HCT116 (cell line): ENCODE data around the gene FAXDC2. TPM values are rescaled to one million over a fixed set of nuclear protein-coding genes. Genes with fewer than 3 reads are reported as not detected.
A peak's percentile ranks its signal among the peaks of the same experiment; 100 is the strongest.

ENCODE experiments used
- ATAC-seq: fragments of 200-7000 bp; cut with Tn5 transposase; 2 replicates; pipeline ENCODE4 v1.9.1; 2020; ENCODE audit warnings: mild to moderate bottlenecking, moderate library complexity
- BruUV-seq: library from RNA; stranded (reverse); fragments of 400-500 nt; replicated peaks from 2 replicates; lab custom pipeline; 2021; lab: Mats Ljungman, UMichigan
- CTCF ChIA-PET: fragments of 300-600 bp; sonication (Branson Sonifier 250); formaldehyde crosslinking; loops from one replicate; lab custom pipeline; 2021; ENCODE audit warnings: antibody characterized with exemption; lab: Charles Lee
- POLR2A ChIA-PET: fragments of 300-600, 350-600 bp; sonication (Branson Sonifier 250); formaldehyde crosslinking; loops from one replicate; lab custom pipeline; 2021; ENCODE audit warnings: antibody characterized with exemption; lab: Charles Lee
- RAD21 ChIA-PET, 2 experiments: fragments of 300-600 bp; sonication (Branson Sonifier 250); formaldehyde crosslinking; loops; one replicate each; lab custom pipeline; 2023; ENCODE audit warnings: low total read pairs in 2 of 2; ENCODE audit not compliant: uncharacterized antibody in 2 of 2, unreplicated experiment in 2 of 2, low non-redundant PET in 1 of 2; lab: Charles Lee
- DNase-seq: peaks from one replicate; pipeline ENCODE4 v3.0.0-alpha.2; 2010; ENCODE audit warnings: low read depth, low spot score
- H2AFZ ChIP-seq: fragments of 200-600 bp; shearing (Covaris generic), sonication (generic); 2 replicates; pipeline ENCODE4 v1.6.1; 2017; ENCODE audit warnings: low read depth, mixed run types, mixed read lengths, antibody characterized with exemption, low read length; ENCODE audit not compliant: poor library complexity, severe bottlenecking
- H3K27ac ChIP-seq: 2 replicates; pipeline ENCODE4 v1.5.1; 2012; ENCODE audit warnings: low read depth, low read length
- H3K27me3 ChIP-seq: fragments of 200-600 bp; sonication (generic); 2 replicates; pipeline ENCODE4 v1.6.1; 2016; ENCODE audit warnings: mixed run types, low read length, mixed read lengths; ENCODE audit not compliant: insufficient read depth
- H3K36me3 ChIP-seq, 2 experiments: fragments of 200-500 bp in 1 of 2; fragments of 200-600 bp in 1 of 2; sonication (Bioruptor generic) in 1 of 2; sonication (generic) in 1 of 2; 2 replicates each; pipeline versions ENCODE4 v1.5.1 to v1.6.1; 2014 to 2016; ENCODE audit warnings: low read length in 2 of 2, inconsistent platforms in 1 of 2, mixed read lengths in 1 of 2, mixed run types in 1 of 2; ENCODE audit not compliant: insufficient read depth in 2 of 2, control insufficient read depth in 1 of 2
- H3K4me1 ChIP-seq, 2 experiments: fragments of 200-600 bp in 1 of 2; sonication (generic) in 1 of 2; 2 replicates each; pipeline versions ENCODE4 v1.5.1 to v1.6.1; 2012 to 2017; ENCODE audit warnings: low read length in 2 of 2, inconsistent platforms in 1 of 2, mild to moderate bottlenecking in 1 of 2, mixed read lengths in 1 of 2, mixed run types in 1 of 2, moderate library complexity in 1 of 2; ENCODE audit not compliant: insufficient read depth in 2 of 2, control insufficient read depth in 1 of 2
- H3K4me2 ChIP-seq: fragments of 200-600 bp; sonication (generic); 2 replicates; pipeline ENCODE4 v1.6.1; 2017; ENCODE audit warnings: mixed run types, low read length, mixed read lengths
- H3K4me3 ChIP-seq, 2 experiments: fragments of 200-600 bp in 1 of 2; sonication (generic) in 1 of 2; replicated peaks in 1 of 2; 2 replicates each; pipeline ENCODE4 v1.5.1; 2011 to 2016; ENCODE audit warnings: low read length in 2 of 2, control low read depth in 1 of 2, low read depth in 1 of 2, mild to moderate bottlenecking in 1 of 2, mixed read lengths in 1 of 2, mixed run types in 1 of 2
- H3K79me2 ChIP-seq: fragments of 200-600 bp; sonication (generic); 2 replicates; pipeline ENCODE4 v1.6.1; 2017; ENCODE audit warnings: mild to moderate bottlenecking, mixed run types, low read length, moderate library complexity, mixed read lengths; ENCODE audit not compliant: insufficient read depth
- H3K9ac ChIP-seq: fragments of 200-600 bp; sonication (generic); 2 replicates; pipeline ENCODE4 v1.6.1; 2016; ENCODE audit warnings: low read length, mixed read lengths
- H3K9me2 ChIP-seq: fragments of 200-600 bp; sonication (generic), shearing (Covaris generic); 2 replicates; pipeline ENCODE4 v1.6.1; 2017; ENCODE audit warnings: mixed run types, mild to moderate bottlenecking, moderate library complexity; ENCODE audit not compliant: insufficient read depth
- H3K9me3 ChIP-seq, 2 experiments: fragments of 200-500 bp in 1 of 2; fragments of 200-600 bp in 1 of 2; sonication (Bioruptor generic) in 1 of 2; sonication (generic) in 1 of 2; 2 replicates each; pipeline ENCODE4 v1.6.1; 2014 to 2017; ENCODE audit warnings: low read length in 2 of 2, mixed read lengths in 2 of 2, inconsistent platforms in 1 of 2, low read depth in 1 of 2, mild to moderate bottlenecking in 1 of 2, mixed run types in 1 of 2, moderate library complexity in 1 of 2; ENCODE audit not compliant: control insufficient read depth in 1 of 2, insufficient read depth in 1 of 2
- H4K20me1 ChIP-seq: fragments of 200-600 bp; sonication (generic), shearing (Covaris generic); 2 replicates; pipeline ENCODE4 v1.6.1; 2017; ENCODE audit warnings: mixed run types, mild to moderate bottlenecking, moderate library complexity; ENCODE audit not compliant: insufficient read depth
- POLR2AphosphoS5 ChIP-seq: IDR thresholded peaks from 2 replicates; pipeline ENCODE4 v1.6.1; 2011; ENCODE audit warnings: mild to moderate bottlenecking, low read depth, low read length, moderate library complexity
- RAD21 ChIP-seq: IDR thresholded peaks from 2 replicates; pipeline ENCODE4 v1.6.1; 2012; ENCODE audit warnings: low read depth, mild to moderate bottlenecking
- REST ChIP-seq: IDR thresholded peaks from 2 replicates; pipeline ENCODE4 v1.6.1; 2012; ENCODE audit warnings: low read depth
- intact Hi-C: fragments of 100-400 bp; cut with micrococcal nuclease; formaldehyde crosslinking; loops from 2 replicates; pipeline ENCODE4 v1.10.0; 2022
- total RNA-seq: library from RNA; stranded (reverse); gene quantifications from one replicate; pipeline ENCODE4 v1.2.1, GENCODE V29; 2021; ENCODE audit not compliant: unreplicated experiment

The FAXDC2 gene
- total RNA-seq, 1 experiment from 2014 or later: 0.22 TPM

GRCh38 chr5:154819546-154819945 is 30.9 kb downstream of the FAXDC2 start:
- ChIA-PET RAD21 (interaction anchor here in 1 of 2 experiments (0.6 kb wide), 1 partner anchor 169 kb away, joined by 5 read pairs; no protein-coding TSS in a partner anchor), CTCF (no interaction called here), POLR2A (interaction anchor here (0.6 kb wide), 1 partner anchor 10 kb away, joined by 3 read pairs; no protein-coding TSS in a partner anchor)
- TF ChIP-seq POLR2AphosphoS5: 0 out of 2 replicates have a peak, but pooled peaks have one; percentile 0
- TF ChIP-seq REST: no peak
- Histone ChIP-seq H3K9ac (no peak overlapping the region), H3K4me3 (no peak overlapping the region), H3K27me3 (no peaks in the 10 kb centered on the region), H3K9me2 (no peaks in the 10 kb centered on the region), H3K36me3 (peaks cover 17 to 36% of the 10 kb centered on the region in 2 experiments), H3K9me3 (no peaks in the 10 kb centered on the region), H3K4me1 (no peaks in the 10 kb centered on the region), H4K20me1 (no peaks in the 10 kb centered on the region), H3K4me2 (no peak overlapping the region), H2AFZ (no peak overlapping the region), H3K27ac (no peak overlapping the region), H3K79me2 (no peaks in the 10 kb centered on the region; the same call in 1 of the 2 replicates)
- ATAC-seq (no peak), DNase-seq (no peak)
- no TSS peak for BruUV-seq
- intact Hi-C loops: no loop called here

GRCh38 chr5:154818471-154819116 is 31.8 kb downstream of the FAXDC2 start:
- Histone ChIP-seq H3K27ac (no peak overlapping the region), H3K4me2 (no peak overlapping the region), H3K9me2 (no peaks in the 10 kb centered on the region), H3K9me3 (no peaks in the 10 kb centered on the region), H3K36me3 (peaks cover 25 to 44% of the 10 kb centered on the region in 2 experiments), H3K27me3 (no peaks in the 10 kb centered on the region), H3K9ac (no peak overlapping the region), H3K4me1 (no peaks in the 10 kb centered on the region), H3K79me2 (peaks cover 4% of the 10 kb centered on the region; the same call in 1 of the 2 replicates), H3K4me3 (no peak overlapping the region), H4K20me1 (no peaks in the 10 kb centered on the region), H2AFZ (no peak overlapping the region)
- ChIA-PET POLR2A (interaction anchor here (0.6 kb wide), 1 partner anchor 9 kb away, joined by 3 read pairs; no protein-coding TSS in a partner anchor), RAD21 (no interaction called here)
- BruUV-seq: no TSS peak
- no peak for DNase-seq
- no peak for ATAC-seq
- no peak for TF ChIP-seq RAD21
- peak; percentile 21; the same call in 1 of the 2 replicates for TF ChIP-seq POLR2AphosphoS5
- TF ChIP-seq, all 23 proteins: peak for 1
- CTCF ChIA-PET: interaction anchor here (1.0 kb wide), 1 partner anchor 168 kb away, joined by 3 read pairs; no protein-coding TSS in a partner anchor
- intact Hi-C loops: no loop called here
